SH-SY5Y (cell line): ENCODE data around the gene PPME1.

ENCODE experiments used
- GATA2 ChIP-seq: IDR thresholded peaks from 2 replicates; pipeline ENCODE4 v1.6.1; 2011; ENCODE audit warnings: mild to moderate bottlenecking, low read depth, low read length
- GATA3 ChIP-seq: IDR thresholded peaks from 2 replicates; pipeline ENCODE4 v1.6.1; 2011; ENCODE audit warnings: low read depth, mild to moderate bottlenecking, low read length, moderate library complexity

- no peak for TF ChIP-seq GATA2
- no peak for TF ChIP-seq GATA3
Observed at GRCh38 chr11:74138021-74138420, 33.1 kb upstream of the PPME1 start.
